K562 (cell line): ENCODE measurements around the gene CERS5. TPM values are rescaled to one million over a fixed set of nuclear protein-coding genes. Genes with fewer than 3 reads are reported as not detected.

Source experiments
- CC2D1A ChIP-seq: fragments of 450-650 bp; IDR thresholded peaks from 2 replicates; pipeline ENCODE4 v1.6.1; 2017; ENCODE audit warnings: mild to moderate bottlenecking
- CREM ChIP-seq: IDR thresholded peaks from 2 replicates; pipeline ENCODE4 v1.6.1; 2014; ENCODE audit warnings: antibody characterized with exemption, low read depth
- DNMT1 ChIP-seq: fragments of 450-650 bp; IDR thresholded peaks from 2 replicates; pipeline ENCODE4 v1.6.1; 2016; ENCODE audit warnings: antibody characterized with exemption, mild to moderate bottlenecking
- DPF2 ChIP-seq: fragments of 450-650 bp; IDR thresholded peaks from 2 replicates; pipeline ENCODE4 v1.6.1; 2016
- GABPA ChIP-seq: fragments of 200-800 bp; sonication (Bioruptor generic); conservative IDR thresholded peaks from 2 replicates; pipeline ENCODE4 v1.6.1; 2016; ENCODE audit warnings: low read depth, missing genetic modification characterization, missing compliant biosample characterization
- HOXB6 ChIP-seq: fragments of 250-450 bp; sonication (Bioruptor Pico); IDR thresholded peaks from 2 replicates; pipeline ENCODE4 v1.5.1; 2022; ENCODE audit warnings: mild to moderate bottlenecking, borderline replicate concordance
- JUN ChIP-seq, 2 experiments: sonication (generic) in 1 of 2; formaldehyde crosslinking in 1 of 2; IDR thresholded peaks; 2 replicates each; pipeline versions ENCODE4 v1.6.1 to v1.8.0; 2012 to 2022; ENCODE audit warnings: borderline replicate concordance in 2 of 2, mild to moderate bottlenecking in 2 of 2, improper control_type of control experiment in 1 of 2, low read depth in 1 of 2, low read length in 1 of 2, missing genetic modification reagents in 1 of 2
- KLF16 ChIP-seq: IDR thresholded peaks from 2 replicates; pipeline ENCODE4 v1.6.1; 2016; ENCODE audit warnings: antibody characterized with exemption
- MCM5 ChIP-seq: fragments of 450-650 bp; IDR thresholded peaks from 2 replicates; pipeline ENCODE4 v1.6.1; 2016; ENCODE audit warnings: low read depth
- MYC ChIP-seq, 2 experiments: fragments of 250-450 bp in 1 of 2; sonication (Bioruptor Pico) in 1 of 2; IDR thresholded peaks; 2 replicates each; pipeline versions ENCODE4 v1.5.1 to v1.6.1; 2012 to 2021; ENCODE audit warnings: low read depth in 2 of 2, borderline replicate concordance in 1 of 2, improper control_type of control experiment in 1 of 2, low read length in 1 of 2, mild to moderate bottlenecking in 1 of 2, moderate library complexity in 1 of 2
- NELFE ChIP-seq: IDR thresholded peaks from 2 replicates; pipeline ENCODE4 v1.6.1; 2011; ENCODE audit warnings: mild to moderate bottlenecking; ENCODE audit not compliant: insufficient read depth, insufficient read length
- PHF20 ChIP-seq: fragments of 450-650 bp; IDR thresholded peaks from 2 replicates; pipeline ENCODE4 v1.6.1; 2018; ENCODE audit not compliant: partially characterized antibody
- PML ChIP-seq: IDR thresholded peaks from 2 replicates; pipeline ENCODE4 v1.6.1; 2012; ENCODE audit warnings: low read length, inconsistent platforms
- RAD51 ChIP-seq: fragments of 450-650 bp; IDR thresholded peaks from 2 replicates; pipeline ENCODE4 v1.7.1; 2016; ENCODE audit warnings: low read depth, mild to moderate bottlenecking, borderline replicate concordance
- SIX5 ChIP-seq, 2 experiments: IDR thresholded peaks; 2 replicates each; pipeline ENCODE4 v1.6.1; 2011; ENCODE audit warnings: low read length in 2 of 2, borderline replicate concordance in 1 of 2, low read depth in 1 of 2, mild to moderate bottlenecking in 1 of 2, moderate library complexity in 1 of 2; ENCODE audit not compliant: insufficient read depth in 1 of 2
- TEAD1 ChIP-seq, 2 experiments: fragments of 450-650 bp in 1 of 2; sonication (generic) in 1 of 2; formaldehyde crosslinking; IDR thresholded peaks; 2 replicates each; pipeline versions ENCODE4 v1.4.0 to v1.8.0; 2020 to 2022; ENCODE audit warnings: mild to moderate bottlenecking in 2 of 2, missing genetic modification reagents in 1 of 2
- polyA plus RNA-seq, 8 experiments: library from polyadenylated mRNA; depleted of rRNA in 4 of 8; stranded (reverse) in 5 of 8; unstranded in 3 of 8; fragments of >200 nt; fragmentation: Nextera tagmentation in 2 of 8; fragmentation: Illumina TruSeq in 1 of 8; extraction: Ambion mirVana in 2 of 8; extraction: Trizol in 1 of 8; gene quantifications; 2 replicates each; pipeline versions ENCODE4 v1.2.1 to v1.2.3, GENCODE V29; 2011 to 2014; ENCODE audit warnings: inconsistent platforms in 1 of 8, missing spikeins in 1 of 8
- total RNA-seq, 7 experiments: library from RNA; depleted of rRNA in 6 of 7; stranded (reverse); fragments of >200 nt in 6 of 7; fragmentation: Illumina TruSeq in 2 of 7; extraction: Trizol in 2 of 7; gene quantifications; 2 replicates each; pipeline versions ENCODE4 v1.2.1 to v1.2.3, GENCODE V29; 2011 to 2021; ENCODE audit warnings: low replicate concordance in 1 of 7
- TF ChIP-seq, protein P1 (sequence below): fragments of 450-650 bp; conservative IDR thresholded peaks from 2 replicates; pipeline ENCODE4 v1.6.1; 2016; ENCODE audit warnings: missing genetic modification characterization, low read depth, mild to moderate bottlenecking, control low read depth, missing compliant biosample characterization
- TF ChIP-seq, protein P2 (sequence below), 3 experiments: fragments of 200-800 bp in 1 of 3; fragments of 250-450 bp in 1 of 3; fragments of 450-650 bp in 1 of 3; sonication (Bioruptor Pico) in 1 of 3; sonication (Bioruptor generic) in 1 of 3; formaldehyde crosslinking in 1 of 3; IDR thresholded peaks; 2 replicates each; pipeline versions ENCODE4 v1.6.1 to v1.8.0; 2016 to 2022; ENCODE audit warnings: mild to moderate bottlenecking in 2 of 3, missing genetic modification characterization in 2 of 3, missing compliant biosample characterization in 1 of 3, moderate library complexity in 1 of 3
- TF ChIP-seq, protein P3 (sequence below): fragments of 450-650 bp; IDR thresholded peaks from 2 replicates; pipeline ENCODE4 v1.6.1; 2014; ENCODE audit warnings: low read depth, mild to moderate bottlenecking, moderate library complexity, borderline replicate concordance

CERS5 gene
- total and polyA plus RNA-seq, 9 of the 15 experiments (the other 6 are each of a cell fraction or from before 2014, with no cell fraction given), result 6.1 to 47.5 (median 17.8) TPM

DNA sequence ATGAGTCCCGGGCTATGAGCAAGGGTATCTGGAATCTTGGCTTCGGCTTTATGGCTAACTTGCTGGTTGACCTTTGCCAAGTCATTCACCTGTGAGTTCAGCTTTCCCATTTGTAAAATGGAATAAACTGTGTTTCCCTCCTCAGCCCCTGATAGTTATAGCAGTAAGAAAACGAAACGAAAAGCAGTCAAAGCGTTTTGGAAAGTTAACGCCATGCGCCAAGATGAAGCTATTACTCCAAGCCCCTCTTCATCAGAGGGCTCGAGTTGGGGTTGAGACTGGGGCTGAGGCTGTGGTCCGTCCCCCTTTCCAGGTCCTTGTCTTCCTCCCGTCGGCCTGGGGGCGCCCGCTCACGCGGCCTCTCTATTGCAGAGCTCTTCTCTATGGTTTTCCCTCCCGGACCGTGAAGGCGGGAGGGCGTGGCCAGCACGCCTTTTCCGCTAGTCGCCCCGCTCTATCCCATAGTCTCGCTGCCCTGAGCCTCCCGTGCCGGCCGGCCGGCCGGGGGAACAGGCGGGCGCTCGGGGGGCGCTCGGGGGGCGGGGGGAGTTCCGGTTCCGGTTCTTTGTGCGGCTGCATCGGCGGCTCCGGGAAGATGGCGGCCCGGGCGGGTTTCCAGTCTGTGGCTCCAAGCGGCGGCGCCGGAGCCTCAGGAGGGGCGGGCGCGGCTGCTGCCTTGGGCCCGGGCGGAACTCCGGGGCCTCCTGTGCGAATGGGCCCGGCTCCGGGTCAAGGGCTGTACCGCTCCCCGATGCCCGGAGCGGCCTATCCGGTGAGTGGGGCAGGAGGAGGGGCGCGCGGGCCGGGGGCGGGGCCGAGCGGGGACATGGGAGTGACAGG is 82.2 kb downstream of the CERS5 start, which contains the start of gene SMARCD1 (continued):
- TF ChIP-seq SIX5 (IDR thresholded peaks at IDR 0.05; ENCODE audit: borderline replicate concordance in 1 of 2, insufficient read depth in 1 of 2, low read depth in 1 of 2, low read length in 2 of 2), result peak; percentile 6 to 21; a peak in 2 of 4 replicates
- no peak for TF ChIP-seq HOXB6 (CRISPR knock-in tag)
- TF ChIP-seq KLF16, result no peak
- TF ChIP-seq NELFE, result no peak
- TF ChIP-seq DPF2, result peak; percentile 55; the same call in 1 of the 2 replicates
- TF ChIP-seq JUN (IDR thresholded peaks at IDR 0.05; ENCODE audit: borderline replicate concordance, low read depth, low read length), result peak; percentile 12; the same call in 1 of the 2 replicates
- TF ChIP-seq JUN (CRISPR knock-in tag; IDR thresholded peaks at IDR 0.05; ENCODE audit: borderline replicate concordance), result no peak
- peak; percentile 63 for TF ChIP-seq CREM
- peak; percentile 95 for TF ChIP-seq GABPA (tag)
- no peak for TF ChIP-seq DNMT1
- TF ChIP-seq MYC (IDR thresholded peaks at IDR 0.05; ENCODE audit: low read depth, low read length), result peak; percentile 80
- no peak for TF ChIP-seq MYC (CRISPR knock-in tag; IDR thresholded peaks at IDR 0.05; ENCODE audit: borderline replicate concordance, low read depth)
- peak; percentile 26; the same call in 1 of the 2 replicates for TF ChIP-seq PML
- peak; percentile 63 for TF ChIP-seq PHF20
- TF ChIP-seq TEAD1 (CRISPR knock-in tag; IDR thresholded peaks at IDR 0.05), result peak in 1 of 2 experiments; percentile 26; a peak in 1 of 4 replicates
- peak; percentile 59; the same call in 1 of the 2 replicates for TF ChIP-seq CC2D1A
- TF ChIP-seq, protein P1, sequence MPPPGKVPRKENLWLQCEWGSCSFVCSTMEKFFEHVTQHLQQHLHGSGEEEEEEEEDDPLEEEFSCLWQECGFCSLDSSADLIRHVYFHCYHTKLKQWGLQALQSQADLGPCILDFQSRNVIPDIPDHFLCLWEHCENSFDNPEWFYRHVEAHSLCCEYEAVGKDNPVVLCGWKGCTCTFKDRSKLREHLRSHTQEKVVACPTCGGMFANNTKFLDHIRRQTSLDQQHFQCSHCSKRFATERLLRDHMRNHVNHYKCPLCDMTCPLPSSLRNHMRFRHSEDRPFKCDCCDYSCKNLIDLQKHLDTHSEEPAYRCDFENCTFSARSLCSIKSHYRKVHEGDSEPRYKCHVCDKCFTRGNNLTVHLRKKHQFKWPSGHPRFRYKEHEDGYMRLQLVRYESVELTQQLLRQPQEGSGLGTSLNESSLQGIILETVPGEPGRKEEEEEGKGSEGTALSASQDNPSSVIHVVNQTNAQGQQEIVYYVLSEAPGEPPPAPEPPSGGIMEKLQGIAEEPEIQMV (tag), result no peak
- no peak for TF ChIP-seq MCM5
- no peak for TF ChIP-seq RAD51
- TF ChIP-seq, protein P2, sequence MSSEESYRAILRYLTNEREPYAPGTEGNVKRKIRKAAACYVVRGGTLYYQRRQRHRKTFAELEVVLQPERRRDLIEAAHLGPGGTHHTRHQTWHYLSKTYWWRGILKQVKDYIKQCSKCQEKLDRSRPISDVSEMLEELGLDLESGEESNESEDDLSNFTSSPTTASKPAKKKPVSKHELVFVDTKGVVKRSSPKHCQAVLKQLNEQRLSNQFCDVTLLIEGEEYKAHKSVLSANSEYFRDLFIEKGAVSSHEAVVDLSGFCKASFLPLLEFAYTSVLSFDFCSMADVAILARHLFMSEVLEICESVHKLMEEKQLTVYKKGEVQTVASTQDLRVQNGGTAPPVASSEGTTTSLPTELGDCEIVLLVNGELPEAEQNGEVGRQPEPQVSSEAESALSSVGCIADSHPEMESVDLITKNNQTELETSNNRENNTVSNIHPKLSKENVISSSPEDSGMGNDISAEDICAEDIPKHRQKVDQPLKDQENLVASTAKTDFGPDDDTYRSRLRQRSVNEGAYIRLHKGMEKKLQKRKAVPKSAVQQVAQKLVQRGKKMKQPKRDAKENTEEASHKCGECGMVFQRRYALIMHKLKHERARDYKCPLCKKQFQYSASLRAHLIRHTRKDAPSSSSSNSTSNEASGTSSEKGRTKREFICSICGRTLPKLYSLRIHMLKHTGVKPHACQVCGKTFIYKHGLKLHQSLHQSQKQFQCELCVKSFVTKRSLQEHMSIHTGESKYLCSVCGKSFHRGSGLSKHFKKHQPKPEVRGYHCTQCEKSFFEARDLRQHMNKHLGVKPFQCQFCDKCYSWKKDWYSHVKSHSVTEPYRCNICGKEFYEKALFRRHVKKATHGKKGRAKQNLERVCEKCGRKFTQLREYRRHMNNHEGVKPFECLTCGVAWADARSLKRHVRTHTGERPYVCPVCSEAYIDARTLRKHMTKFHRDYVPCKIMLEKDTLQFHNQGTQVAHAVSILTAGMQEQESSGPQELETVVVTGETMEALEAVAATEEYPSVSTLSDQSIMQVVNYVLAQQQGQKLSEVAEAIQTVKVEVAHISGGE (CRISPR knock-in tag; IDR thresholded peaks at IDR 0.05), result peak in 2 of 3 experiments; percentile 51 to 92; a peak in 3 of 6 replicates
- TF ChIP-seq, protein P3, sequence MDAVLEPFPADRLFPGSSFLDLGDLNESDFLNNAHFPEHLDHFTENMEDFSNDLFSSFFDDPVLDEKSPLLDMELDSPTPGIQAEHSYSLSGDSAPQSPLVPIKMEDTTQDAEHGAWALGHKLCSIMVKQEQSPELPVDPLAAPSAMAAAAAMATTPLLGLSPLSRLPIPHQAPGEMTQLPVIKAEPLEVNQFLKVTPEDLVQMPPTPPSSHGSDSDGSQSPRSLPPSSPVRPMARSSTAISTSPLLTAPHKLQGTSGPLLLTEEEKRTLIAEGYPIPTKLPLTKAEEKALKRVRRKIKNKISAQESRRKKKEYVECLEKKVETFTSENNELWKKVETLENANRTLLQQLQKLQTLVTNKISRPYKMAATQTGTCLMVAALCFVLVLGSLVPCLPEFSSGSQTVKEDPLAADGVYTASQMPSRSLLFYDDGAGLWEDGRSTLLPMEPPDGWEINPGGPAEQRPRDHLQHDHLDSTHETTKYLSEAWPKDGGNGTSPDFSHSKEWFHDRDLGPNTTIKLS, result peak; percentile 82; the same call in 1 of the 2 replicates
